A549 (cell line): Measurements from ENCODE around the gene COMMD3. TPM values are rescaled to one million over a fixed set of nuclear protein-coding genes. Genes with fewer than 3 reads are reported as not detected.

Experiments
- ATAC-seq, 2 experiments: fragments of 200-7000 bp in 1 of 2; fragments of >200 bp in 1 of 2; cut with Nextera tagmentation in 1 of 2; cut with Tn5 transposase in 1 of 2; 3 replicates each; pipeline versions ENCODE4 v1.8.0 to v1.9.1; 2018 to 2020; ENCODE audit warnings: mild to moderate bottlenecking in 1 of 2, moderate library complexity in 1 of 2
- CTCF ChIA-PET: fragments of 300-600 bp; sonication (Branson Sonifier 250); formaldehyde crosslinking; extraction: SDS; loops from one replicate; lab custom pipeline; 2021; ENCODE audit warnings: antibody characterized with exemption, inconsistent platforms; lab: Yijun Ruan, JAX
- POLR2A ChIA-PET: fragments of 350-600 bp; formaldehyde crosslinking; extraction: SDS; loops from one replicate; lab custom pipeline; 2021; ENCODE audit warnings: antibody characterized with exemption, inconsistent platforms; lab: Yijun Ruan, JAX
- DNase-seq, 2 experiments: peaks; one replicate each; pipeline versions ENCODE4 v3.0.0 to v3.0.0-alpha.2; 2011 to 2016; ENCODE audit warnings: low read depth in 1 of 2, low spot score in 1 of 2
- FAIRE-seq: peaks from 2 replicates; lab custom pipeline; 2011; peaks lifted over from hg19 to GRCh38; lab: Jason Lieb, UNC
- H3K27ac ChIP-seq, 2 experiments: fragments of >200 bp; sonication (Bioruptor Twin); formaldehyde crosslinking; 3 replicates each; pipeline ENCODE4 v1.5.1; 2016 to 2017
- H3K4me1 ChIP-seq: fragments of >200 bp; sonication (Bioruptor Twin); formaldehyde crosslinking; 3 replicates; pipeline ENCODE4 v1.6.1; 2016
- H3K4me2 ChIP-seq: fragments of >200 bp; sonication (Bioruptor Twin); formaldehyde crosslinking; 3 replicates; pipeline ENCODE4 v1.6.1; 2016
- H3K4me3 ChIP-seq: fragments of >200 bp; sonication (Bioruptor Twin); formaldehyde crosslinking; 3 replicates; pipeline ENCODE4 v1.5.1; 2016
- H3K9me3 ChIP-seq: fragments of >200 bp; sonication (Bioruptor Twin); formaldehyde crosslinking; 3 replicates; pipeline ENCODE4 v1.6.1; 2016
- BCL3 ChIP-seq: fragments of >200 bp; sonication (Bioruptor Twin); formaldehyde crosslinking; IDR thresholded peaks from 3 replicates; pipeline ENCODE4 v1.6.1; 2016
- BHLHE40 ChIP-seq: IDR thresholded peaks from 2 replicates; pipeline ENCODE4 v1.6.1; 2012; ENCODE audit warnings: low read depth, low read length, inconsistent platforms
- CBX2 ChIP-seq: fragments of 200-600 bp; sonication (generic); IDR thresholded peaks from 2 replicates; pipeline ENCODE4 v1.6.1; 2016; ENCODE audit warnings: low read depth, mild to moderate bottlenecking, borderline replicate concordance
- CEBPB ChIP-seq, 2 experiments: fragments of >200 bp in 1 of 2; sonication (Bioruptor Twin) in 1 of 2; formaldehyde crosslinking in 1 of 2; IDR thresholded peaks; 2 replicates each; pipeline ENCODE4 v1.6.1; 2012 to 2016
- E2F6 ChIP-seq: IDR thresholded peaks from 2 replicates; pipeline ENCODE4 v1.6.1; 2012; ENCODE audit warnings: low read depth, borderline replicate concordance
- EHF ChIP-seq: fragments of 250-450 bp; sonication (Bioruptor Pico); IDR thresholded peaks from 2 replicates; pipeline ENCODE4 v1.5.0; 2020; ENCODE audit warnings: mild to moderate bottlenecking
- ESRRA ChIP-seq: fragments of 150-350 bp; IDR thresholded peaks from 2 replicates; pipeline ENCODE4 v1.6.1; 2014; ENCODE audit warnings: mild to moderate bottlenecking, low read length, borderline replicate concordance
- FOSB ChIP-seq: fragments of 250-450 bp; sonication (Bioruptor Pico); IDR thresholded peaks from 2 replicates; pipeline ENCODE4 v1.5.0; 2020; ENCODE audit warnings: mild to moderate bottlenecking, moderate library complexity
- FOSL2 ChIP-seq, 2 experiments: fragments of 450-650 bp in 1 of 2; fragments of >200 bp in 1 of 2; sonication (Bioruptor Twin) in 1 of 2; formaldehyde crosslinking; IDR thresholded peaks; 2 replicates each; pipeline versions ENCODE4 v1.5.0 to v1.6.1; 2016 to 2020; ENCODE audit warnings: mild to moderate bottlenecking in 1 of 2, moderate library complexity in 1 of 2
- FOXS1 ChIP-seq: fragments of 250-450 bp; sonication (Bioruptor Pico); IDR thresholded peaks from 2 replicates; pipeline ENCODE4 v1.5.0; 2020; ENCODE audit warnings: mild to moderate bottlenecking, moderate library complexity
- HOXB13 ChIP-seq: fragments of 250-450 bp; sonication (Bioruptor Pico); IDR thresholded peaks from 2 replicates; pipeline ENCODE4 v1.5.0; 2020; ENCODE audit warnings: low read depth, mild to moderate bottlenecking, moderate library complexity
- HOXB5 ChIP-seq: fragments of 250-450 bp; sonication (Bioruptor Pico); IDR thresholded peaks from 2 replicates; pipeline ENCODE4 v1.5.0; 2020; ENCODE audit warnings: mild to moderate bottlenecking, moderate library complexity
- JUNB ChIP-seq: fragments of >200 bp; sonication (Bioruptor Twin); formaldehyde crosslinking; IDR thresholded peaks from 2 replicates; pipeline ENCODE4 v1.6.1; 2016
- MAX ChIP-seq: IDR thresholded peaks from 2 replicates; pipeline ENCODE4 v1.6.1; 2012
- MAZ ChIP-seq: fragments of 150-350 bp; IDR thresholded peaks from 2 replicates; pipeline ENCODE4 v1.6.1; 2014; ENCODE audit warnings: antibody characterized with exemption, low read depth, low read length, borderline replicate concordance
- NFE2L2 ChIP-seq: fragments of 150-350 bp; conservative IDR thresholded peaks from 2 replicates; pipeline ENCODE4 v1.6.1; 2014; ENCODE audit warnings: low read length
- NPAS2 ChIP-seq: fragments of 250-450 bp; sonication (Bioruptor Pico); IDR thresholded peaks from 2 replicates; pipeline ENCODE4 v1.8.0; 2022; ENCODE audit warnings: mild to moderate bottlenecking, moderate library complexity, borderline replicate concordance
- NR3C1 ChIP-seq: fragments of >200 bp; sonication (Bioruptor Twin); formaldehyde crosslinking; IDR thresholded peaks from 3 replicates; pipeline ENCODE4 v1.6.1; 2017
- RAD21 ChIP-seq, 2 experiments: fragments of >200 bp in 1 of 2; sonication (Bioruptor Twin) in 1 of 2; formaldehyde crosslinking in 1 of 2; IDR thresholded peaks in 1 of 2; conservative IDR thresholded peaks in 1 of 2; 2 replicates in 1 of 2; 3 replicates in 1 of 2; pipeline ENCODE4 v1.6.1; 2012 to 2018; ENCODE audit warnings: inconsistent platforms in 1 of 2
- RNF2 ChIP-seq: fragments of 200-600 bp; sonication (generic); IDR thresholded peaks from 2 replicates; pipeline ENCODE4 v1.6.1; 2016; ENCODE audit warnings: low read depth, mild to moderate bottlenecking, antibody characterized with exemption, moderate library complexity, borderline replicate concordance
- SREBF2 ChIP-seq: fragments of 450-650 bp; IDR thresholded peaks from 2 replicates; pipeline ENCODE4 v1.6.1; 2014; ENCODE audit warnings: mild to moderate bottlenecking, moderate library complexity
- TFCP2L1 ChIP-seq: fragments of 250-450 bp; sonication (Bioruptor Pico); IDR thresholded peaks from 2 replicates; pipeline ENCODE4 v1.5.0; 2021; ENCODE audit warnings: mild to moderate bottlenecking
- TP53 ChIP-seq: fragments of 250-450 bp; sonication (Bioruptor Pico); IDR thresholded peaks from 2 replicates; pipeline ENCODE4 v1.5.0; 2021; ENCODE audit warnings: mild to moderate bottlenecking, moderate library complexity
- WGBS: methylation state at CpG from one replicate; pipeline ENCODE4 v1.1.6; 2017; ENCODE audit errors: missing lambda C conversion rate; 5-methylcytosine and 5-hydroxymethylcytosine counted together
- polyA plus RNA-seq, 4 experiments: library from polyadenylated mRNA; depleted of rRNA in 3 of 4; stranded (reverse); fragments of >200 nt; fragmentation: RNase III in 1 of 4; extraction: RNeasy Plus Mini Kit Qiagen cat#74134 plus additional on column Dnase treatment in 1 of 4; gene quantifications; 2 replicates in 3 of 4; 3 replicates in 1 of 4; pipeline ENCODE4 v1.2.3, GENCODE V29; 2011 to 2017
- TF ChIP-seq, protein P1 (sequence below): IDR thresholded peaks from 2 replicates; pipeline ENCODE4 v1.6.1; 2012
- TF ChIP-seq, protein P2 (sequence below): fragments of >200 bp; sonication (Bioruptor Twin); formaldehyde crosslinking; IDR thresholded peaks from 2 replicates; pipeline ENCODE4 v1.6.1; 2016
- TF ChIP-seq, protein P3 (sequence below): fragments of >200 bp; sonication (Bioruptor Twin); formaldehyde crosslinking; IDR thresholded peaks from 3 replicates; pipeline ENCODE4 v1.5.1; 2016
- TF ChIP-seq, protein P4 (sequence below): fragments of 250-450 bp; sonication (Bioruptor Pico); IDR thresholded peaks from 2 replicates; pipeline ENCODE4 v1.5.0; 2020; ENCODE audit warnings: low read depth, mild to moderate bottlenecking, moderate library complexity
- TF ChIP-seq, protein P5 (sequence below): fragments of 250-450 bp; sonication (Bioruptor Pico); IDR thresholded peaks from 2 replicates; pipeline ENCODE4 v1.5.0; 2021; ENCODE audit warnings: mild to moderate bottlenecking, moderate library complexity, borderline replicate concordance
- TF ChIP-seq, protein P6 (sequence below): fragments of 450-650 bp; IDR thresholded peaks from 2 replicates; pipeline ENCODE4 v1.6.1; 2014; ENCODE audit warnings: antibody characterized with exemption

The COMMD3 gene
- polyA plus RNA-seq, 2 of the 4 experiments (the other 2 are of a cell fraction) = 42.2 to 70.8 TPM

GRCh38 chr10:22340329-22341189 lies 24.4 kb downstream of the COMMD3 start:
- ChIA-PET CTCF (interaction anchor here (0.5 to 1.5 kb wide), 8 partner anchors 9 to 644 kb away, joined by 3 to 4 read pairs (median 3); no protein-coding TSS in a partner anchor), POLR2A (interaction anchor here (0.6 to 2.3 kb wide), 18 partner anchors 9 to 845 kb away, joined by 3 to 21 read pairs (median 5); partner anchors contain the start of genes COMMD3 and DNAJC1)
- peak overlapping the region; percentile 92 to 99 for H3K27ac ChIP-seq
- peak overlapping the region; percentile 73 for H3K4me3 ChIP-seq
- H3K4me1 ChIP-seq = peaks cover 15% of the 10 kb centered on the region; the same call in 1 of the 3 replicates
- ATAC-seq (peak; percentile 79 to 81), FAIRE-seq (no peak), DNase-seq (peak; percentile 76 to 85)
- peak overlapping the region; percentile 93 for H3K4me2 ChIP-seq
- WGBS = under 1% methylated on average over 31 of the region's 98 CpGs
- H3K9me3 ChIP-seq = no peaks in the 10 kb centered on the region
- no peak for TF ChIP-seq CEBPB (IDR thresholded peaks at IDR 0.05)
- TF ChIP-seq RNF2 = no peak; the same call in 1 of the 2 replicates
- TF ChIP-seq FOSB = no peak
- peak; percentile 59; the same call in 2 of the 3 replicates for TF ChIP-seq BCL3
- no peak for TF ChIP-seq HOXB13 (CRISPR knock-in tag)
- no peak for TF ChIP-seq NPAS2
- TF ChIP-seq MAX = peak; percentile 20
- TF ChIP-seq, protein P1, sequence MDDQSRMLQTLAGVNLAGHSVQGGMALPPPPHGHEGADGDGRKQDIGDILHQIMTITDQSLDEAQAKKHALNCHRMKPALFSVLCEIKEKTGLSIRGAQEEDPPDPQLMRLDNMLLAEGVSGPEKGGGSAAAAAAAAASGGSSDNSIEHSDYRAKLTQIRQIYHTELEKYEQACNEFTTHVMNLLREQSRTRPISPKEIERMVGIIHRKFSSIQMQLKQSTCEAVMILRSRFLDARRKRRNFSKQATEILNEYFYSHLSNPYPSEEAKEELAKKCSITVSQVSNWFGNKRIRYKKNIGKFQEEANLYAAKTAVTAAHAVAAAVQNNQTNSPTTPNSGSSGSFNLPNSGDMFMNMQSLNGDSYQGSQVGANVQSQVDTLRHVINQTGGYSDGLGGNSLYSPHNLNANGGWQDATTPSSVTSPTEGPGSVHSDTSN = no peak
- TF ChIP-seq CBX2 = no peak
- TF ChIP-seq, protein P2, sequence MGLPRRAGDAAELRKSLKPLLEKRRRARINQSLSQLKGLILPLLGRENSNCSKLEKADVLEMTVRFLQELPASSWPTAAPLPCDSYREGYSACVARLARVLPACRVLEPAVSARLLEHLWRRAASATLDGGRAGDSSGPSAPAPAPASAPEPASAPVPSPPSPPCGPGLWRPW = no peak
- TF ChIP-seq FOSL2 (IDR thresholded peaks at IDR 0.05) = no peak
- TF ChIP-seq FOSL2 (CRISPR knock-in tag; IDR thresholded peaks at IDR 0.05) = no peak
- no peak for TF ChIP-seq ESRRA
- TF ChIP-seq, protein P3, sequence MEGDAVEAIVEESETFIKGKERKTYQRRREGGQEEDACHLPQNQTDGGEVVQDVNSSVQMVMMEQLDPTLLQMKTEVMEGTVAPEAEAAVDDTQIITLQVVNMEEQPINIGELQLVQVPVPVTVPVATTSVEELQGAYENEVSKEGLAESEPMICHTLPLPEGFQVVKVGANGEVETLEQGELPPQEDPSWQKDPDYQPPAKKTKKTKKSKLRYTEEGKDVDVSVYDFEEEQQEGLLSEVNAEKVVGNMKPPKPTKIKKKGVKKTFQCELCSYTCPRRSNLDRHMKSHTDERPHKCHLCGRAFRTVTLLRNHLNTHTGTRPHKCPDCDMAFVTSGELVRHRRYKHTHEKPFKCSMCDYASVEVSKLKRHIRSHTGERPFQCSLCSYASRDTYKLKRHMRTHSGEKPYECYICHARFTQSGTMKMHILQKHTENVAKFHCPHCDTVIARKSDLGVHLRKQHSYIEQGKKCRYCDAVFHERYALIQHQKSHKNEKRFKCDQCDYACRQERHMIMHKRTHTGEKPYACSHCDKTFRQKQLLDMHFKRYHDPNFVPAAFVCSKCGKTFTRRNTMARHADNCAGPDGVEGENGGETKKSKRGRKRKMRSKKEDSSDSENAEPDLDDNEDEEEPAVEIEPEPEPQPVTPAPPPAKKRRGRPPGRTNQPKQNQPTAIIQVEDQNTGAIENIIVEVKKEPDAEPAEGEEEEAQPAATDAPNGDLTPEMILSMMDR = 0 out of 3 replicates have a peak, but pooled peaks have one; percentile 2
- TF ChIP-seq FOXS1 = no peak
- peak; percentile 66; the same call in 1 of the 2 replicates for TF ChIP-seq E2F6
- TF ChIP-seq MAZ = no peak
- no peak; a peak in 1 of 5 replicates for TF ChIP-seq RAD21 (conservative IDR thresholded peaks at IDR 0.05 in 1 of 2, IDR thresholded peaks at IDR 0.05 in 1 of 2)
- TF ChIP-seq SREBF2 = no peak
- no peak for TF ChIP-seq TFCP2L1 (CRISPR knock-in tag)
- TF ChIP-seq HOXB5 (CRISPR knock-in tag) = no peak
- TF ChIP-seq, protein P4, sequence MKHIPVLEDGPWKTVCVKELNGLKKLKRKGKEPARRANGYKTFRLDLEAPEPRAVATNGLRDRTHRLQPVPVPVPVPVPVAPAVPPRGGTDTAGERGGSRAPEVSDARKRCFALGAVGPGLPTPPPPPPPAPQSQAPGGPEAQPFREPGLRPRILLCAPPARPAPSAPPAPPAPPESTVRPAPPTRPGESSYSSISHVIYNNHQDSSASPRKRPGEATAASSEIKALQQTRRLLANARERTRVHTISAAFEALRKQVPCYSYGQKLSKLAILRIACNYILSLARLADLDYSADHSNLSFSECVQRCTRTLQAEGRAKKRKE (CRISPR knock-in tag) = no peak
- no peak for TF ChIP-seq JUNB
- TF ChIP-seq NR3C1 = no peak
- TF ChIP-seq NFE2L2 = no peak
- TF ChIP-seq, protein P5, sequence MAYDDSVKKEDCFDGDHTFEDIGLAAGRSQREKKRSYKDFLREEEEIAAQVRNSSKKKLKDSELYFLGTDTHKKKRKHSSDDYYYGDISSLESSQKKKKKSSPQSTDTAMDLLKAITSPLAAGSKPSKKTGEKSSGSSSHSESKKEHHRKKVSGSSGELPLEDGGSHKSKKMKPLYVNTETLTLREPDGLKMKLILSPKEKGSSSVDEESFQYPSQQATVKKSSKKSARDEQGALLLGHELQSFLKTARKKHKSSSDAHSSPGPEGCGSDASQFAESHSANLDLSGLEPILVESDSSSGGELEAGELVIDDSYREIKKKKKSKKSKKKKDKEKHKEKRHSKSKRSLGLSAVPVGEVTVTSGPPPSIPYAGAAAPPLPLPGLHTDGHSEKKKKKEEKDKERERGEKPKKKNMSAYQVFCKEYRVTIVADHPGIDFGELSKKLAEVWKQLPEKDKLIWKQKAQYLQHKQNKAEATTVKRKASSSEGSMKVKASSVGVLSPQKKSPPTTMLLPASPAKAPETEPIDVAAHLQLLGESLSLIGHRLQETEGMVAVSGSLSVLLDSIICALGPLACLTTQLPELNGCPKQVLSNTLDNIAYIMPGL (CRISPR knock-in tag) = peak; percentile 95
- no peak for TF ChIP-seq EHF (CRISPR knock-in tag)
- no peak for TF ChIP-seq TP53 (CRISPR knock-in tag)
- no peak for TF ChIP-seq BHLHE40
- TF ChIP-seq, protein P6, sequence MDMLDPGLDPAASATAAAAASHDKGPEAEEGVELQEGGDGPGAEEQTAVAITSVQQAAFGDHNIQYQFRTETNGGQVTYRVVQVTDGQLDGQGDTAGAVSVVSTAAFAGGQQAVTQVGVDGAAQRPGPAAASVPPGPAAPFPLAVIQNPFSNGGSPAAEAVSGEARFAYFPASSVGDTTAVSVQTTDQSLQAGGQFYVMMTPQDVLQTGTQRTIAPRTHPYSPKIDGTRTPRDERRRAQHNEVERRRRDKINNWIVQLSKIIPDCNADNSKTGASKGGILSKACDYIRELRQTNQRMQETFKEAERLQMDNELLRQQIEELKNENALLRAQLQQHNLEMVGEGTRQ = no peak
